GM19468 (cell line): ENCODE results near the gene NSF.
"Not testable (repeated sequence)": the region's sequence is repeated elsewhere in the genome, so short reads cannot be mapped to it uniquely, and the experiment has no call there.

ENCODE experiments used
- ATAC-seq: cut with Tn5 transposase; IDR thresholded peaks from one replicate; pipeline ENCODE4 v1.9.1; 2021; ENCODE audit warnings: mild to moderate bottlenecking, moderate library complexity, moderate number of reproducible peaks; ENCODE audit not compliant: unreplicated experiment; ENCODE audit errors: extremely low read depth

NSF gene

DNA sequence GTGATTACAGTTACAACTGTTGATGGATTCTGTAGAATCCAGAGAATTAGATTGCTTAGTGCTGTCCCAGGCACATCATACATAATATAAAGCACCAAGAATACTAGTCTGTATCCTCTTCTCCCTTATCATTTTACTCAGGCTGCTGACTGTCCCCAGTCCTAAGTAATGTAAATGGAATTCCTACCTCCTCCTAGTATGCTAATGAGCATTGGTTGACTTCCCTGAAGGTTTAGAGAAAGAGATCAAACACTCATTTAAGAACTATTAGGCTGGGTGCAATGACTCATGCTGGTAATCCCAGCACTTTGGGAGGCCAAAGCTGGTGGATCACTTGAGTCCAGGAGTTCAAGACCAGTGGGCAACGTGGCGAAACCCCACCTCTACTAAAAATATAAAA is 37.0 kb downstream of the NSF start:
- not testable (repeated sequence) for ATAC-seq

GRCh38 chr17:46628753-46629436 is 38.4 kb downstream of the NSF start:
- not testable (repeated sequence) for ATAC-seq

- ATAC-seq = not testable (repeated sequence)
Measured at GRCh38 chr17:46632146-46632545, 41.7 kb downstream of the NSF start.

DNA sequence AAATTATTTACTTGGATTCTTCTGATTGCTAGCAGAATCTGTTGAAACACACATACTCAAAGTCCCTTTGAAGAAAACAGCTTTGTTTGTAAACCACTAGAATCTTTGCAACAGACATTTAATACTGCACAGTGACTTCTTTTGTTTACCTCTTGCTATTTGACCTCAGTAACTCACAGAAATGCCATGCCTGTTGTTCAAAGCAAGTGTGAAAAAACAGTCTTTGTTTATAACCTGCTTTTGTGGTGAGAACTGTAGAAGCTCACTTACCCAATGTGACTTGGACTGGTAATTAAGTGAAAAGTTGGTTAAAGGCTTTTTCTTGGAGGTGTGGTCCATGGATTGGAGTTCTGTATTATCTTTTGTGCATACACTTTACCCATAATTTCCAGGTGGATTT is 44.4 kb downstream of the NSF start:
- not testable (repeated sequence) for ATAC-seq

DNA sequence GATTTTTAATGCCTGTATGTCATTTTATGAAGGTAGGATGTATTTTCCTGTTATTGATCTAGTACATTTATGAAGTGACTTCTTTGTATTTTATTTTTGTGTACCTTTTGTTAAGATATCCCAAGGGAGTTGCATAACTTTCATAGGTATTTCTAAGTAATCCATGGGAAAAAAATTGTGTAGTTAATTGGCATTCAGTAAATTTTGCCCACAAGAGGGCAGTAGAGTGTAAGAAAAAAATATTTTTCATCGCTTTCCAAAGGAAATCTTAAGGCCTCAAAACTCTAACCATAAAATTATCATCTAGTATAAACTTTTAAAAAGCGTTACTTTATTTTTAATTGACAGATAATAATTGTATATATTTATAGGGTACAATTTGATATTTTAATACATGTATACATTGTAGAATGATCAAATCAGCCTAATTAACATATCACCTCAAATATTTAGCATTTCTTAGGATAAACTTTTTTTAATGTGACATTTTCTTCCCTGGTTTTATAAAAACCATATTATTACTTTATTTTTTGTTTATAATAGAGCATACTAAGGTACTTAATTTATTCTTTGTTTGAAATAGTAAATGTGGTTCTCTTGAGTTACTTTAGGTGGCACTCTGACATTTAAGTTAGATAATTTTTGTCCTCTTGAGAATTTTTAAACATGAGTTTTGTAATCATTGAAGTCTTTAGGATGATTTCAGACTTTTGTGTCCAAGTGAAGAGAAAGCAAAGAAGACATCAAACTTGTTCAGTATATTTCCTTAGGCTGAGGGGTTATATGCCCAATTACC is 51.6 kb downstream of the NSF start:
- not testable (repeated sequence) for ATAC-seq

- not testable (repeated sequence) for ATAC-seq
Measured at GRCh38 chr17:46647251-46647650, 56.8 kb downstream of the NSF start.

DNA sequence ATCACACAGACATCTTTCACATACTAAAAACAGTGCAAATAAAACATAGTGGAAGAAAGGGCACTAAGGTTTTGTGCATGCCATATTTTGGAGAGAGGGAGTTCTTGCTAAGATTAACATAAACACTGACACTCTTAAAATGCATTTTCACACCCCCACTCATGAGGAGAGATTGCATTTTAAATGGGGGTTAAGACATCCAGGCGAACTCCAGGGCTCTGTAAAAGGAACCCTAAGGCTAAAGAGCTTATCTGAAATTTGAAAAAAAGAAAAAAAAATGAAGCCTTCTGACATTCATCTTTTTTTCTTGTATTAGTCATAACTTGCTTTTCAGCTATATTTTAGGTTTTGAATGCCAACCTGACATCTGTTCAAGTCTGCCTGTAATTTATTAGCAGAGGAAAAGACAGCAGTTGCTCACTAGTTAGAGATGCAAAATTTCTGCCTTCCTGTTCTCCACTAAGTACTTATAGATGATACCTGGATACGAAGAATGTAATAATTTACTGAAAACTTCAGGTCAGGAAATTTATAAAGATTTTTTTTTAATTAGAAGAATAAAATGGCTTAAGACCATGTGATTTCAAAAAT is 57.3 kb downstream of the NSF start:
- ATAC-seq = not testable (repeated sequence)

GRCh38 chr17:46649246-46649645 is 58.8 kb downstream of the NSF start:
- not testable (repeated sequence) for ATAC-seq

- not testable (repeated sequence) for ATAC-seq
Measured at GRCh38 chr17:46652024-46652643, 61.7 kb downstream of the NSF start.

DNA sequence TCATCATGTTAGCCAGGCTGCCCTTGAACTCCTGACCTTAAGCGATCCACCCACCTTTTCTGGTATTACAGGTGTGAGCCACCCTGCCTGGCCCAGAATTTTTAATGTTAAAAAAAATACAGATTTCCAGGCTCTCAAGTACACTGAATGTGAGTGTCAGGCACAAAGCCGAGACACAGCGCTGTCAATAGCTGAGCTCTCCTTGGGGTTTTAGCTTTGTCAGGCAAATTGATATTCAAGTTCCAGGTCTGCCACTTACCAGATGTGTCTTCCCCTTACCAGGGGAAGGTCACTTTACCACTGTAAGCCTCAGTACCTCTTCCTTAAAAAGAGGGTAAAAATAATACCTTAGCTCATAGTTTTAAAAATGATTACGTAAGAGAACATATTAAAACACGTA is 67.8 kb downstream of the NSF start:
- not testable (repeated sequence) for ATAC-seq

GRCh38 chr17:46659702-46660101 is 69.2 kb downstream of the NSF start:
- ATAC-seq = not testable (repeated sequence)

DNA sequence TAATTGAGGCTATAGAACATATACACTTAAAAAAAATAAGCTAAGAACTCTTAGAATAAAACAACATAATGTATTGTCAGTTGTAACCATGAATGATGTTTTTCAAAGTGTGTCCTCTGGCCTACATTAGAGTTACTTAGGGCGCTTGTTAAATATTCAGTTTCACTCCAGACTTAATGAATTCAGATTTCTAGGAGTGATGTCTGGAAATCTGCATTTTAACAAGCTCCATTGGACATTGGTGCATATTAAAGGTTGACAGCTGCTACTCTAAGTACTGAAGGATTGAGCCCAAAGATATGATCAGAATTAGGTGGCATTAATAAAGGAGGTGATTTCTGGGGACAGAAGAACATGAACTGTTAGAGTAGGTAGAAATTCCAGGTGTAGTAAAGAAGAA is 72.7 kb downstream of the NSF start:
- not testable (repeated sequence) for ATAC-seq

DNA sequence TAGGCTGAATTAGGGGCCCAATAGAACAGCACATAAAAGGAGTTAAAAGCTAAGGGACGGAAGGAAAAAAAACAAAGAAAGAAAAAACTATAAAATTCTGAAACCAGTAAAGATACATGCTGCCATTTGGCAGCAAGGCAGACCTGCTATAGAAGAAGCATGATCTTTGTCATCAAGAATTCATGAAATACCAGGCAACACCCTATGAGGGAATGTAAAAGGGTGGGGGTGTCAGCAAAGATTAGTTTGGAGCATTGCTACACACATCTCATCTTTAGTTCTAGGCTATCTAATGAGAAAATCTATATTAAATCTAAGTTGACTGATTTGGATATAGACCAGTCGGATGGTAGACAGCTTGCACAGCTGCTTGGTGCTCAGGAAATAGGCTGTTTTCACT is 73.1 kb downstream of the NSF start:
- ATAC-seq = not testable (repeated sequence)

- ATAC-seq = not testable (repeated sequence)
Measured at GRCh38 chr17:46665969-46666368, 75.5 kb downstream of the NSF start.

DNA sequence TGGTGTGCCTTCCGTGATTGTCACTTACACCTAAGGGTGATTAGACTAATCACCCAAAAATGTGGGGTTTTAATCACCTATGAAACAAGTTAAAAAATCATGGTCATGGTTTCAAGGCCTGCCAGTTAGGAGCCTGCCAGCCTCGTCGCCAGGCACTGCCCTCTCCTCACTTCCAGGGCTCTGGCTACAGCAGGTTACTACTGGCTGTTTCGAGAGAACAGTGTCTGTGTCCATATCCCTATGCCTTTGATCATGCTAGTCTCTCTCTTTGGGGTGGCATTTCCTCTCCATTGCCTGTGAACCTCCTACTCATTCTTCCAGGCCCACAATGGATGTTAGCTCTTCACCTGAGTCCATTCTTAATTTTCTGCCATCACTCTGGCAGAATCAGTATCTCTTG is 80.3 kb downstream of the NSF start:
- not testable (repeated sequence) for ATAC-seq

DNA sequence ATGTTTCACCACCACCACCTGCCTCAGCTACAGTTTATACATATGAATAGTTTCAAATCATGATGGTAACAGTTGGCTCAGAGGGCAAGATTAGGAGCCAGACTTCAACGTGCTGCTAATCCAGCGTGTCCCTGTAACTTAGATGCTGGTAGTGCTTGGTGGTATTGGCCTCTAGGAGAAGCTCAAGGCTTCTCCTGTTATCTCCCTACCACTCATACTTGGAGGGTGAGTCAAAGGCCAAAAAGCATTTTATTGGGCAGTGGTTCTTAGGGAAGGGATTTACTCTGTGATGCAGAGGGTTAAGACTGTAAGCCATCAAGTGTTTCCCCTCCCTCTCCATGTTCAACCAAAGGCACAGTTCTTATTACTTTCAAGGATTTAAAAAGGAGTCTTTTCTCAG is 82.3 kb downstream of the NSF start:
- not testable (repeated sequence) for ATAC-seq

DNA sequence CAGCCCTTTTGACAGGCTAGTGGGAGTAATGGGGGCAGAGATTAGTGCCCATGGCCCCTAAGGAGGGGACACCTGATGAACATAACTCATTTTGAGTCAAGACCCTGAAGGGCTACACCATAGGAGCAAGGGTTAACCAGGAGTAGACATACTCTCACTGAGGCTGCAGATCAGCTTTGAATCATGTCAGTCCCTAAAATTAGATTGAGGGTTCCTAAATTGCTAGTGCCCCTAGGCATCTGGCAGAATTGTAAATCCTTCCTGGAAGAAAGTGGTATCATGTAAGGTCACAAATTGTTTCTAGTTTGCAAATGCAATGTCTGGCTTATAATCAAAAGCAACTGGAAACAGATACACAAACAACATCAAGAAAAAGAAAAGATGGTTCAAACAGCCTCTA is 87.3 kb downstream of the NSF start:
- ATAC-seq = not testable (repeated sequence)

DNA sequence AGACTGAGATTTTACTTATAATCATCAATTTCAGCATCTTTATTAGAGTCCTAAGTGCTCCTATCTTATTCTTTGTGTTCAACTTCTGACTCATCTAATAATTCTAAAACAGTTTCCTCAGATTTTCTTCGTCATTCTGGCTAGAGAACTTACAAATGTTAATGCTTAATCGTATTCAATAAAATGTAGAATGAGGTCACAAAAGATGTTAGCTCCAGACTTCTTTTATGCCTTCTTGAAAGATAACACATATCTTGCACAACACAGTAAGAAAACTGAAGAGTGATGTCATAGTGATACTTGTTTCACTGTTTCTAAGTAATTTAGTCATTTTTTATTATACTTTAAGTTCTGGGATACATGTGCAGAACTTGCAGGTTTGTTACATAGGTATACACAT is 93.2 kb downstream of the NSF start:
- ATAC-seq = not testable (repeated sequence)

GRCh38 chr17:46685284-46685683 is 94.8 kb downstream of the NSF start:
- not testable (repeated sequence) for ATAC-seq

- not testable (repeated sequence) for ATAC-seq
Measured at GRCh38 chr17:46692196-46692595, 101.7 kb downstream of the NSF start.

GRCh38 chr17:46693283-46693682 is 102.8 kb downstream of the NSF start:
- not testable (repeated sequence) for ATAC-seq
